Sigmoid colon (tissue), 7 donors: Measurements from ENCODE around the gene CLEC2L. TPM values are rescaled to one million over a fixed set of nuclear protein-coding genes. Genes with fewer than 3 reads are reported as not detected.

Source experiments
- DNase-seq: peaks from one replicate; pipeline ENCODE4 v3.0.0-alpha.2; 2019
- H3K27ac ChIP-seq, 4 donors: fragments of 200-600 bp; sonication (generic); one replicate each; pipeline ENCODE4 v1.5.1; 2016 to 2019; ENCODE audit warnings: mild to moderate bottlenecking in 1 of 4
- H3K27me3 ChIP-seq, 3 donors: fragments of 200-600 bp; sonication (generic); one replicate each; pipeline ENCODE4 v1.5.1; 2019; ENCODE audit warnings: mild to moderate bottlenecking in 1 of 3
- H3K36me3 ChIP-seq, 4 donors: fragments of 200-600 bp; sonication (generic); one replicate each; pipeline ENCODE4 v1.5.1; 2016 to 2019
- H3K4me1 ChIP-seq, 4 donors: fragments of 200-600 bp; sonication (generic); one replicate each; pipeline ENCODE4 v1.5.1; 2017 to 2019
- H3K4me3 ChIP-seq, 4 donors: fragments of 200-600 bp; sonication (generic); one replicate each; pipeline ENCODE4 v1.5.1; 2017 to 2019; ENCODE audit warnings: mild to moderate bottlenecking in 2 of 4, moderate library complexity in 1 of 4
- H3K9me3 ChIP-seq, 4 donors: fragments of 200-600 bp in 3 of 4; sonication (generic) in 3 of 4; one replicate each; pipeline versions ENCODE4 v1.5.1 to v1.6.1; 2013 to 2019
- EP300 ChIP-seq, 4 donors: sonication (generic); formaldehyde crosslinking; IDR thresholded peaks; one replicate each; pipeline ENCODE4 v1.6.1; 2017; ENCODE audit warnings: antibody characterized with exemption in 4 of 4
- POLR2A ChIP-seq, 2 donors: fragments of 450-650 bp; IDR thresholded peaks; one replicate each; pipeline ENCODE4 v1.6.1; 2016; ENCODE audit warnings: antibody characterized with exemption in 2 of 2, mild to moderate bottlenecking in 2 of 2, moderate library complexity in 2 of 2
- POLR2AphosphoS5 ChIP-seq, 4 donors: sonication (generic); formaldehyde crosslinking; IDR thresholded peaks; one replicate each; pipeline ENCODE4 v1.6.1; 2017; ENCODE audit warnings: antibody characterized with exemption in 4 of 4
- WGBS, 2 donors: extraction: QIAGEN DNeasy Blood & Tissue Kit; methylation state at CpG; one replicate each; pipeline ENCODE4 v1.1.7; 2013; 5-methylcytosine and 5-hydroxymethylcytosine counted together
- intact Hi-C: fragments of 100-400 bp; cut with DNase I; formaldehyde crosslinking; loops from one replicate; pipeline ENCODE4 v1.15.1; 2023
- polyA plus RNA-seq, 3 donors: library from polyadenylated mRNA; stranded (reverse); fragments of 200-250 nt; gene quantifications; one replicate each; pipeline ENCODE4 v1.2.3, GENCODE V29; 2013
- total RNA-seq, 4 donors: library from RNA; depleted of rRNA; stranded (reverse); fragments of >200 nt; gene quantifications; one replicate each; pipeline ENCODE4 v1.1.0, GENCODE V29; 2016
- TF ChIP-seq, protein P1 (sequence below), 4 experiments: fragments of 450-650 bp in 3 of 4; fragments of 200-600 bp in 1 of 4; IDR thresholded peaks; one replicate each; pipeline ENCODE4 v1.5.1; 2016 to 2019; ENCODE audit warnings: antibody characterized with exemption in 4 of 4, mild to moderate bottlenecking in 3 of 4, moderate library complexity in 2 of 4
- donor health status: healthy with polysubstance abuse.
- donor health status: Bipolar disorder and iron deficiency.
- donor health status: healthy.

The CLEC2L gene
- total and polyA plus RNA-seq, 7 donors, result 0.38 to 10.0 TPM; not detected in 5

DNA sequence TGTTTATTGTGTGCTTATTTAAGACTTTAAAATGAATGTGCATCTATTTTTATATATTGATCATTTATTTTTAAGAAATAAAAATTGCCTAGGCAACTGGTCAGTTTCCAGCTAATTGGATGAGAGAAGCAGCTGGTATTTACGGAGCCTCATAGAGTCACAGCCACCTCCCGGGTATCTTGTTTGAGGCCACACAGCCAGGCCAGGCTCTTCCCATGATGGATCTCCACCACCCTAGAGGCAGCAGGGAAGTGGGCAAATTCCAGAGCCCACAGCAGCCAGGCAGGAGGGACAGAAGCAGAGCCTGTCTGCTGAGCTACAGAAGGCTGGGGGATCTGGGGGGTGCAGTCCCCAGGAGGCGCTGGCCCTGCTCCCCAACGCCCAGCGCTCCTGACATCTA is 61.6 kb downstream of the CLEC2L start:
- TF ChIP-seq POLR2AphosphoS5 (IDR thresholded peaks at IDR 0.05), result no peak
- TF ChIP-seq, protein P1, sequence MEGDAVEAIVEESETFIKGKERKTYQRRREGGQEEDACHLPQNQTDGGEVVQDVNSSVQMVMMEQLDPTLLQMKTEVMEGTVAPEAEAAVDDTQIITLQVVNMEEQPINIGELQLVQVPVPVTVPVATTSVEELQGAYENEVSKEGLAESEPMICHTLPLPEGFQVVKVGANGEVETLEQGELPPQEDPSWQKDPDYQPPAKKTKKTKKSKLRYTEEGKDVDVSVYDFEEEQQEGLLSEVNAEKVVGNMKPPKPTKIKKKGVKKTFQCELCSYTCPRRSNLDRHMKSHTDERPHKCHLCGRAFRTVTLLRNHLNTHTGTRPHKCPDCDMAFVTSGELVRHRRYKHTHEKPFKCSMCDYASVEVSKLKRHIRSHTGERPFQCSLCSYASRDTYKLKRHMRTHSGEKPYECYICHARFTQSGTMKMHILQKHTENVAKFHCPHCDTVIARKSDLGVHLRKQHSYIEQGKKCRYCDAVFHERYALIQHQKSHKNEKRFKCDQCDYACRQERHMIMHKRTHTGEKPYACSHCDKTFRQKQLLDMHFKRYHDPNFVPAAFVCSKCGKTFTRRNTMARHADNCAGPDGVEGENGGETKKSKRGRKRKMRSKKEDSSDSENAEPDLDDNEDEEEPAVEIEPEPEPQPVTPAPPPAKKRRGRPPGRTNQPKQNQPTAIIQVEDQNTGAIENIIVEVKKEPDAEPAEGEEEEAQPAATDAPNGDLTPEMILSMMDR (IDR thresholded peaks at IDR 0.05), result no peak
- no peak for TF ChIP-seq EP300 (IDR thresholded peaks at IDR 0.05)
- no peak for TF ChIP-seq POLR2A (IDR thresholded peaks at IDR 0.05)
- Histone ChIP-seq H3K36me3 (peaks cover 12 to 70% (median 37%) of the 10 kb centered on the region in 4 donors), H3K27me3 (no peaks in the 10 kb centered on the region), H3K4me3 (no peak overlapping the region), H3K9me3 (no peaks in the 10 kb centered on the region), H3K4me1 (no peaks in the 10 kb centered on the region), H3K27ac (no peak overlapping the region)
- WGBS, 2 donors, result 78 to 87% methylated on average over 5 of the region's 5 CpGs
- no peak for DNase-seq
- intact Hi-C loops, result no loop called here

DNA sequence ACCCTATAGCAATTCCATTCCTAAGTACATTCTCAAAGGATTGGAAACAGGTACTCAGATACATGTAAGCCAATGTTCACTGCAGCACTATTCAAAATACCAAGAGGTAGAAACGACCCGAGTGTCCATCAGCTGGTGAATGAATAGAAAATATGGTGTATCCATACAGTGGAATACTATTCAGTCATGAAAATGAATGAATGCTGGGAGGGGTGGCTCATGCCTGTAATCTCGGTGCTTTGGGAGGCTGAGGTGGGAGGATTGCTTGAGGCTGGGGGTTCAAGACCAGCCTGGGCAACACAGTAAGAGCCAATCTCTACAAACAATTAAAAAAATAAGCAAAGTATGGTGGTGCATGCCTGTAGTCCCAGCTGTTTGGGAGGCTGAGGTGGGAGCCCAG is 62.8 kb downstream of the CLEC2L start:
- no peak for DNase-seq
- no peaks in the 10 kb centered on the region for H3K27me3 ChIP-seq
- no peaks in the 10 kb centered on the region for H3K9me3 ChIP-seq
- intact Hi-C loops, result no loop called here
- no peak overlapping the region for H3K4me3 ChIP-seq
- peaks cover 12 to 66% (median 34%) of the 10 kb centered on the region in 4 donors for H3K36me3 ChIP-seq
- WGBS, 2 donors, result 97% methylated on average over 3 of the region's 3 CpGs
- H3K27ac ChIP-seq, result no peak overlapping the region
- H3K4me1 ChIP-seq, result no peaks in the 10 kb centered on the region
- TF ChIP-seq EP300 (IDR thresholded peaks at IDR 0.05) (no peak), POLR2A (IDR thresholded peaks at IDR 0.05) (no peak), POLR2AphosphoS5 (IDR thresholded peaks at IDR 0.05) (no peak)
- TF ChIP-seq, protein P1 (IDR thresholded peaks at IDR 0.05), result no peak

DNA sequence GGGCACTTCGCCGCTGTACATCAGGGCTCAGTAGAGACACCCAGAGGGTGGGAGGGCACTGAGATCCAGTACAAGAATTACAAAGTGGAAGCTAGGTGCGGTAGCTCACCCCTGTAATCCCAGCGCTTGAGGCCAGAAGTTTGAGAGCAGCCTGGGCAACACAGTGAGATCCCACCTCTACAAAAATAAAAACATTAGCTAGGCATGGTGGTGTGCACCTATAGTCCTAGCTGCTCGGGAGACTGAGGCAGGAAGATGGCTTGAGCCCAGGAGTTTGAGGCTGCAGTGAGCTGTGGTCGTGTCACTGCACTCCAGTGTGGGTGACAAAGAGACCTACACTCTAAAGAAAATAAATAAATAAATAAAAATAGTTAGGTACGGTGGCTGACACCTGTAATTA is 64.0 kb downstream of the CLEC2L start:
- no peaks in the 10 kb centered on the region for H3K27me3 ChIP-seq
- WGBS, 2 donors, result 97% methylated on average over 7 of the region's 7 CpGs
- TF ChIP-seq POLR2A (IDR thresholded peaks at IDR 0.05) (no peak), EP300 (IDR thresholded peaks at IDR 0.05) (no peak), POLR2AphosphoS5 (IDR thresholded peaks at IDR 0.05) (no peak)
- TF ChIP-seq, protein P1 (IDR thresholded peaks at IDR 0.05), result no peak
- H3K4me1 ChIP-seq, result no peaks in the 10 kb centered on the region
- intact Hi-C loops, result no loop called here
- no peak overlapping the region for H3K27ac ChIP-seq
- no peaks in the 10 kb centered on the region for H3K9me3 ChIP-seq
- peaks cover 6 to 65% (median 22%) of the 10 kb centered on the region in 4 donors for H3K36me3 ChIP-seq
- no peak overlapping the region for H3K4me3 ChIP-seq
- no peak for DNase-seq

DNA sequence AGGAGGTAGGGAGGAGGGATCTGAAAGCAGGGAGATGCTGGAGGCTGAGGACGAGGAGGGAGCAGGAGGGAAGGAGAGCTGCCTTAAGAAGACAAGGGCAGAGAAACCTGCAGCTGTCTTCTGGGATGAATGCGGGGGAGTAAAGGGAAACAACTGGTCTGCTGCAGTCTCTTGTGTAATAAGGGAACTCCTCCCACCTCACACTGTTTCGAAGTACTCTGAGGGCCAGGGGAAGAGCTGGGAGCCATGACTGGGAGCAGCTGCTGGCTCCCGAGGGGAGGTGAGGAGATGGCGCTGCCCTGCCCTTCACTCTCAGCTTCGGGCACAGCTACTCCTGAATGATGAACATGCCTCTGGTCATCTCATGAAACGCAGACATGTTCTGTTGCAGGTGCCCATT is 65.1 kb downstream of the CLEC2L start:
- WGBS, 2 donors, result 60 to 83% methylated on average over 7 of the region's 7 CpGs
- Histone ChIP-seq H3K9me3 (no peaks in the 10 kb centered on the region), H3K4me3 (no peak overlapping the region), H3K27ac (peak overlapping the region in 1 of 4 donors; percentile 14), H3K36me3 (peaks cover 0 to 64% (median 14%) of the 10 kb centered on the region in 4 donors), H3K27me3 (no peaks in the 10 kb centered on the region), H3K4me1 (no peaks in the 10 kb centered on the region)
- intact Hi-C loops, result no loop called here
- DNase-seq, result peak; percentile 74
- TF ChIP-seq, protein P1 (IDR thresholded peaks at IDR 0.05), result no peak
- peak in 1 of 4 donors; percentile 13 for TF ChIP-seq POLR2AphosphoS5 (IDR thresholded peaks at IDR 0.05)

DNA sequence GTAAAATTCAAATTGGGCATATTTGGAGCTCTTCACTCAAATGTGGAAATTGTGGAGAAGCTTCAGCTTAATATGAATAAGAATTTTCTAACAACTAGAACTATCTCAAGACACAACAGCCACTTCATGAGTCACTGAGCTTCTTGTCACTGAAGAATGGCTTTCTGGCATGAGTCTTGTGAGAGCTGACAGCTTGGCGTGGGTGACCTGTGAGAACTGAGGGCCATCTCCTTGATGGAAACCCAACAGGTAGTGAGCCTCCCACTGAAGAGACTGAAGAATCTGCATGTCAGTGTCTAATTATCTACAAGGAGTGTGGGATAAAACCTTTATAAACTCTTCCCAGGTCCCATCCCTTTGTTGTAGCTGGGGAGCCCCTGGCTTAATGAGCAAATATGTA is 66.0 kb downstream of the CLEC2L start:
- no peak for DNase-seq
- H3K27me3 ChIP-seq, result no peaks in the 10 kb centered on the region
- H3K36me3 ChIP-seq, result peaks cover 0 to 63% (median 6%) of the 10 kb centered on the region in 4 donors
- no peaks in the 10 kb centered on the region for H3K9me3 ChIP-seq
- TF ChIP-seq EP300 (IDR thresholded peaks at IDR 0.05) (no peak), POLR2AphosphoS5 (IDR thresholded peaks at IDR 0.05) (no peak), POLR2A (IDR thresholded peaks at IDR 0.05) (no peak)
- TF ChIP-seq, protein P1 (IDR thresholded peaks at IDR 0.05), result no peak
- 98 to 100% methylated on average over 1 of the region's 1 CpG for WGBS, 2 donors
- no peak overlapping the region for H3K27ac ChIP-seq
- intact Hi-C loops, result no loop called here
- no peaks in the 10 kb centered on the region for H3K4me1 ChIP-seq
- no peak overlapping the region for H3K4me3 ChIP-seq
